Measurements from ENCODE around the gene CPEB1.

The CPEB1 gene

DNA sequence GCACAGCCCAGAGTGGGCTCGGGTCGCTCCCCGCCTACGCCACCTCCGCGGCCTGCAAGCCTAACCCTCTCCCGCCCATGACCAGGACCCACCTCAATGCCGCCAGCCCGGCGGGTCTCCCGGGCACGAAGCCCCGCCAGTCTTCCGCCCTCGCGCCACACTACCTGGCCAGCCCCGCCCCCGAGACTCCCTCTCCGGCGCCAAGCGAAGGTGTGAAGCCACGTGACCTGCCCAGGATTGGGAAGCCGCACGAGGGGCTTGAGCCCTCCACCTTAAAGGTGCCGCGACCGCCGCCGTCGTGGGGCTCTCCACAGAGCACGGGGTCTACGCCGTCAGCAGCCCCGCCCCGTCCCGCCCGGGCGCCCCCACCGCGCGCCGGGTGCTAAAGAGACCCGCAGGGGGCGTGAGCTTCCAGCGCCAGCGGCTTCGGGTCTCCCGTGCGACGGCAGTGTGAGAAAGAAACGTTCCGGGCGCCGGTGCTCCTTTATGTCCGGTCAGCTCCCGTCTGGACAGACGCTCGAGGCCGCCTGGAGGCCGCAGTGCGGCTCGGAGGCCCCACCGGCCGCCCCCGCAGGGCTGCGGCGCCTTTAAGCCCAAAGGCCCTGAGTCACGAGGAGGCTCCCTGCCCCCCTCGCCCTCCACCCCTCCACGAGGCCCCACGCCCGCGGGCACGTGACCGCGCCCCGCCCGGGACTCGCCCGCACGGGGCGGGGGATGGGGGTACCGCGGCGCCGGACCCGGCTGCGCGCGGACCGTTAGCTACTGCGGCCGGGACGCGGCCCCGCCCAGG, at the start of gene CPEB1:
CPEB1 (minus strand) TSS at position 319 of the 790 bp plus-strand sequence. CDS start 18,904 bp downstream, outside the sequence.
- DNase-seq = peak; percentile 46 to 70 (median 53)

DNA sequence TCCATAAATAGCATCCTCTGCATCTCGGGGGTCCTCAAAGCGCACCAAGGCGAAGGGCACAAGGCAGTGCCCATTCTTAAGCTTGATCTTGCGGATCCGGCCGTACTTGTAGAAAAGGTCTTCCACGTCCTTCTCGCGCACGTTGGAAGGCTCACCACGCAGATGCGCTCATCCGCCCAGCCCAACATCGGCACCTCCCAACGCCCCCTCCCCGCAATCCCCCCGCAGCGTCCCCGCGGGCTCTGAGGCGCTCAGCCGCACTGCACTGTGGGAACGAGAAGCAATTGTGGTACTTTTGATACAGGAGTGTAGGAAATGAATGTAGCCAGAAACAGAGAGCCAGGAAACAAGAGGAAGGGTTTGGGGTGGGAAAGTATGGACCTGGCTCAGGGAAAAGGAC, 45.0 kb upstream of the CPEB1 start:
- DNase-seq = no peak

DNA sequence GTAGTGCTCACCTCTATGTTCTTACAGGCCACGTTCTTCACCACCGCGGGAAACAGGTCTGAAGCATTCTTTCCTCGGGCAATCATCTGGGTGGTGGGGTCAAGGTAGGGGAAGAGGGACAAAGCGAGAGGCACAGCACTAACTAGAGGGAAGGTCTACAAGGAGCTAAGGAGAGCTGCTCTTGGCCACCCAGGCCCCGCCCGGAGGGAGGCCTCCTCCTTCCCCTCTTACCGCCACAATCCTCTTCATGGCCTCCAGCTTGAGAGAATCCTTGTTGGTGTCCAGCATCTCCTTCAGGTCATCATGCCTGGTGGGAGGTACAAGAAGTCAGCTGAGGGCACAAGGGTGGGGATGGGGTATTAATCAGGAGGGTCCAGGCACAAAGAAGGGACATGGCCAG, 42.0 kb upstream of the CPEB1 start:
- no peak for DNase-seq

DNA sequence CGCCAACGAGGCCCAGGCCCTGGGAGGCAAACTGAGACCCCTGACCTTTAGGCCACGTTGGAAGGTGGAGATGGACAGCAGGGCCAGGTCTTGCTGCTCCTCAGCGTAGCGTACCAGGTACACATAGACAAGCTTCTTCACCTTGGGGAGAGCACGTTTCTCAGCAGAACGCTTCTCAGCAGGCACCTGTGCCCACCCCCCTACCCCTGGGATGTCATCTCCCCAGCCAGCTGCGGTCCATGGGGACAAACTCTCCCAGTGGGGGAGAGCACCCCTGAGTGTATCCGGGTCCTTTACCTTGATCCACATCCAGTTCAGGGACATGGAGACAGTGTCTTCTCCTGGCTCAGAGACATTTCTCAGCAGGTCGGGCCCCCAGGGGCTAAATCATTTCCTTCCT, 41.5 kb upstream of the CPEB1 start:
- no peak for DNase-seq

DNA sequence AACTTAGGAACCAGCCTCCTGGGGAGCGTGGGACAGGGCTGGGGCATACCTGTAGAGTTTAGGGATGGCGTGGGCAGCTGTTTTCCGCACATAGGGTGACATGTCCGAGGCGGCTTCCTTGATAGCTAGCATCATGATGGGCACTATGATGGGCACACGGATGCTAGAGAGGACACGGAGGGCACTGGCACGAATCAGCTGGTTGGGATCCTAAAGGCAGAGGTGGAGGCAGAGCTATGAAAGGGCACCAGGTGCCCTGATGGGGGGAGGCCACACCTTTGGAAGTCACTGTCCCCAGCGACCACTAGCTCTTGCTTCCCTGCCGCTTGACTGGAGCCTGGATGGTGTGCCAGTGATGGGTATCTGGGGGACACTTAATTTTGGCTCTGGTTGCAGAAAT, 34.2 kb upstream of the CPEB1 start:
- no peak for DNase-seq

DNA sequence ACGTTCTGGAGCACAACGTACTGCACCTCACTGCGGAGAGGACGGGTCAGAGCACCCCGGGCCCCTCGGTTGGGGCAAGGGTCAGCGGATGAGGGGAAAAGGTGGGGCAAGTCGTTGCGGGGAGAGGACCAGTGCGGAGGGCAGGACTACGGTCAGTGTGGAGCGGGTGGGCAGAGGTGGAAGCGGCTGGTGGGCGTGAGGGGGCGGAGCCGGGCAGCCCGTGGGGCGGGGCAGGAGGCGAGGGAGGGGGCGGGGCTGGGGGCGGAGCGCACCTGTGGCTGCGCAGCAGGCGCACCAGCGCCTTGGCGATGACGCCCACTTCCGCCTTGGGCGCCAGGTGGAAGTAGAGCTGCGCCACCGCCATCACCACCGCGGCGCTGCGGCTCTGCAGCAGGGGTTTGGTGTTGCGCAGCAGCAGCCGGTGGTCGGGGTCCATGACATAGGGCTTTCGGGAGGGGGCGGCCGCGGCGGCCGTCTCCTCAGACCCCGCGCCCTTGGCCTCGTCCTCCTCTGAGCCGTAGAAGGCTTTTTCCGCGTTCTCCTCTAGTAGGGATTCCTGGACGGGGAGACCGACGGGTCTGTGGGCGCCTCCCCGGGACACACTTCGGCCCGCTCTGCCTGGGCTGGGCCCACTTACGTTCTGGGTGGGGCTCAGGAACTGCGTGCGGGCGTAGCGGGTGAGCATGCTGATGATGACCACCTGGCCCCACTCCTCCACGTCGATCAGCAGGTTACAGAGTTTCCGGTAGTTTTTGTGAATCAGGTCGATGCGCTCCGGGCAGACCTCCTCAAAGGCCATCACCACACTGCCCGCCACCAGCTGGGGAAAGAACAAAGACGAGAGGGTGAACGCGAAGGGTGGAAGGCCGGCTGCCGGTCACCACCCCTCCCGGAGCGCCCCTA, 33.3 kb upstream of the CPEB1 start:
- DNase-seq = peak in 1 of 3 donors; percentile 1

DNA sequence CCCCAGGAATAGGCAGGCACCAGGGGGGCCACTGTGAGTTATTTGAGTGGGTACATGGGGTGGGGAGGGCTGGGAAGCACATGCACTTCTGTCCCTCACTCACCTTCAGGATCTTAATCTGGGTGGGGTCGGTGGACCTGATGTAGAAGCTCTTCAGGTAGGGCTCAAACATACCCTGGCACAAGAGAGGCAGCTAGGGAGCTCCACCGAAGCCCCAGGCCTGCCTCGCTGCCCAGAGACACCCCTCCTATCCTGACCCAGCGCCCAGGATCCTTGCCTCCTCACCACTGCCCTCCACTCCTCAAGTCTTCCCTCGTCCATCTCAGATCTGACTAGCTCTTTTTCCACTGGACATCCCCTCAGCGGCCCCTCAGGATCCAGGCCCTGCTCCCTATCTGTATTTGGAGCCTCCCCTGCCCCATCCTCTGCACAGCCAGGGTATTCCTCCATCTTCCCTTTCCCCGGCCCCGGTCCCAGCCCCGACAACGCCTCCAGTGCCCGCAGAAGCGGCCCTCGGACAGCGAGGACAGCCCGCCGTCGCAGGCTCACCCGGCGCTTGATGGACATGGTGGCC, 32.5 kb upstream of the CPEB1 start:
- no peak for DNase-seq

DNA sequence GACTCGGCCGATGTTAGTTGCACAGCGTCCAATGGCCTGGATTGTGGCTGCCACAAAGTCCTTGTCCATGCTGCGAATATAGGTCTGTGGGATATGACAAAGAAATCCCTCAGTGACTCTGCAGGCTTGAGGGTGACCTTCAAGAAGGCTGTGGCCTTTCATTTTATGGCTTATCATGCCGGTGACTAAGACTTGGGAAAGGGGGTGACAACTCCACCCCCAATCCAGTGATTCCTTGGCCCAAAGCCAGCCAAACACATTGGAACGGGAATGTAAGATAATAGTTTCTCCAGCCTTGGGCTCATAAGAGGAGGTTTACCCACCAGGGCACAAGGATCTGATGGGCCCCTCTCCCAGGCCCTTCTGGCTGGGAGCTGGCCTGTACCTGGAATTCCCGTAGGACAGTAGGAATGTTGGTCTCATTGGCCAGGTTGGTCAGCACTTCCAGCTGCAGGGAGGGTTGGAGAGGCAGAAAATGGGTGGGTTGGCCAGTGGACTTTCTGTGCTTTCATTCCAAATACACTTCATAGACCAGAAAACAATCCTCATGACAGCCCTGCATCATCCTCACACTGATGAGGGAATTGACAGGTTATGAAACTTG, 30.7 kb upstream of the CPEB1 start:
- no peak for DNase-seq

DNA sequence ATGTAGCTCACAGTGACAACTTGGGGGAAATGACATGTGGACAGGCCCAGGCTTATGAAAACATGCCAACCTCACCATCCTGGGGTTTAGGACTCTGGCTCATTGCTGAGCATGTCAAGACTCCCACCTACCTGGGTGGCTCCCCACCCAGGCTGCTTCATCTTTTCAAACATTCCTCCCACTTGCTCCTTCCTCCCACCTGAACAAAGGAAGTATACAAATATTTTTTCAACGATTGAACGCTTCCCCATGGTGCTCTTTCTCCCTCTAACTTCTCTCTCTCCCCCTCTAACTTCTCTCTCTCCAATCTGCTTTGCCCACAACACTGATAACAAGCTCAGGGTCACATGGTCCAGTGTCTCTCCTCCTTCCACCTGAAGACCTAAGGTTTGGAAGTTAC, 27.7 kb upstream of the CPEB1 start:
- DNase-seq = no peak

DNA sequence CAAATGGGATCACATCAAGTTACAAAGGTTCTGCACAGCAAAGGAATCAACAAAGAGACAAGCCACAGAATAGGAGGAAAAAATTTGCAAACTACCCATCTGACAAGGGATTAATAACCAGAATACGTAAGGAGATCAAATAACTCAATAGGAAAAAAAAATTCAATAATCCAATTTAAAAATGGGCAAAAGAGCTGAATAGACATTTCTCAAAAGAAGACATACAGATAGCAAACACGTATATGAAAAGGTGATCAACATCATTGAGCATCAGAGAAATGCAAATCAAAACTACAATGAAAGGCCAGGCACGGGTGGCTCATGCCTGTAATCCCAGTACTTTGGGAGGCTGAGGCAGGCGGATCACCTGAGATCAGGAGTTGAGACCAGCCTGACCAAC, 23.5 kb upstream of the CPEB1 start:
- no peak for DNase-seq

DNA sequence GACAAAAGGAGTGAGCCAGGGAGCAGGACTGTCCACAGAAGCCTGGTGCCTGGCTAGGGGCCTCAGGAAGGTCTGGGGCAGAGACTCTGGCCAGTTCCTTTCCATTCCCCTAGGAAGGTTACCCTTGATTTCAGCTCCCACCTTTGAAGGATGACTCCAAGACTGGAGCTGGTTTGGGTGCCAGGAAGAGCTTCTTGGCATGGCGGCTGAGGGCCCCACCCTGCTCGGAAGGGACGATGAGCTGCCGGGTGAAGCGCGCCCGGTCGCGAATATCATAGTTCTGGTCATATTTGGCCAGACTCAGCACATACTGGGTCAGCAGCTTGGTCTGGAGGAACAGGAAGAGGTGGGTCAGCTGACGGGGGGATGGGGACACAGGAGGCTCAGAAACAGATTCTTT, 19.4 kb upstream of the CPEB1 start:
- DNase-seq = no peak

DNA sequence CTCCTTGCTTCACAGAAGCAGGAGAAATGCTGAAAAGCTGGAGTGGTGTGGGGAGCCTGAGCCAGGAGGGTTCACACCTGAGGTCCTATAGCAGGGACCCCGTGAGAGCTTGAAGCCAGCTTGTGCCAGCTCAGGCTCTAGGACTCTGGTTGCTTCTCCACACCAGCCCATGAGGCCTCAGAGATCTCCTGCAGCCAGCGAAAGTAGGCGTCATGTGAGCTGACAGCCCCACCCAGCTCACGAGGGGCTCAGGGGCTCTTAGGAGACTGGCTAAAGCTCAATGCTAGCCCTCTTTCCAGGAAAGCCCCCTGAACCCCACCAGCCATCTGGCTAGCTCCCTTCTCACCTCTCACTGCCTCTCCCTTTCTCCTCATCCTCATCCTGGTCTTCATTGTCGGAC, 16.9 kb upstream of the CPEB1 start:
- DNase-seq = no peak

DNA sequence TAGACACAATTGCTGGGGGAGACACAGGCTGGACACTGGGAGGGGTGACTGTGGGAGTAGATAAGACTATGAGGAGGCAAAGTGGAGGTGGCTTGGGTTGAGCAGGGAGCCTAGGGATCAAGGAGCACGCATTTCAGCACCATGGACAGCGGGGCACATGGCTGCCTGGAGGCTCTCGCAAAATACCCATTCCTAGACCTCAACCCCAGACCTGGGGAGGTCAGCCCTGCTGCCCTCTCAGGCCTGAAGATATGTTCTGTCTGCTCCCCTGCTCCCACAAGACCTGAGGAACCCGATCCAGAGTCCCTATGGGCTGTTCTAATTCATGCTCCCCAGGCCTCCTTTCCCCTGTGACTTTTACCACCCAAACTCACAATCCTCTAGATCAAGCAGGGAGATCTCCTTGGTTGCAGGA, 16.0 kb upstream of the CPEB1 start:
- DNase-seq = peak; percentile 43 to 71 (median 54)

DNA sequence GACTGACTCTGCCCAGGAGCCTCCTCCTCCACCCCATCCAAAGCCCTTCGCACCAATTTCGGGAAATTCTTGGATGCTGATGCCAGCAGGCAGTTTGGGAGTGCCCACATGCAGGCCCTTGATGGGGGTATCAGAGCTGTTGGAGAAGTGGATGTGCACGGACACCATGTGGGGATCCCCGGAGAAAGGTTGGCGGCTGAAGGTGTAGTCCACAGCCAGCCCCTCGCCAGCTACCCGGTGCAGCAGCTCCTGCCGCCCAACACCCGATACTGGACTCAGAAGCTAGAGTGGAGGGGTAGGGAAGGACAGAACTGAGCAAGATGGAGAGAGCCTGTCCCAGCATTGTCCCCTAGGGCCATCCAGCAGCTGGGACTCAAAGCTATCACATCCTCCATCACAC, 15.5 kb upstream of the CPEB1 start:
- no peak for DNase-seq

DNA sequence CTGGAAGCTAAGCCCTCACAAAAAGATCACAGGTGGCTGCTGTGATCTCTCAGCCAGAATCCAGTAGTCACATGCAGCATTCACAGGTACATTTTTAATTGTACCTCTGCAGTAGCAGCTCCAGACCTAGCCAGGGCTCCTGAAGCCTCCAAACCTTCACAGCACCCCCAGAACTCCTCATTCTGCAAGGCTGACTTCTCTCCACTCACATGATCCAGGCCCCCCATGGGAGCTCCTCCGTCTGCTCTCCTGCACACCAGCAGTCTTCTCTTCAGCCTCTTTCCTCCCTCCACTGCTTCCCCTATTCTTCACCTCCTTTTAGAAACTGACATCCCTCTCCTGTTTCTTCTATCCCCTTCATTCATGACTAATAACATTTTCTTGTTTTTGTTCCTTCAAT, 13.2 kb upstream of the CPEB1 start:
- no peak for DNase-seq

DNA sequence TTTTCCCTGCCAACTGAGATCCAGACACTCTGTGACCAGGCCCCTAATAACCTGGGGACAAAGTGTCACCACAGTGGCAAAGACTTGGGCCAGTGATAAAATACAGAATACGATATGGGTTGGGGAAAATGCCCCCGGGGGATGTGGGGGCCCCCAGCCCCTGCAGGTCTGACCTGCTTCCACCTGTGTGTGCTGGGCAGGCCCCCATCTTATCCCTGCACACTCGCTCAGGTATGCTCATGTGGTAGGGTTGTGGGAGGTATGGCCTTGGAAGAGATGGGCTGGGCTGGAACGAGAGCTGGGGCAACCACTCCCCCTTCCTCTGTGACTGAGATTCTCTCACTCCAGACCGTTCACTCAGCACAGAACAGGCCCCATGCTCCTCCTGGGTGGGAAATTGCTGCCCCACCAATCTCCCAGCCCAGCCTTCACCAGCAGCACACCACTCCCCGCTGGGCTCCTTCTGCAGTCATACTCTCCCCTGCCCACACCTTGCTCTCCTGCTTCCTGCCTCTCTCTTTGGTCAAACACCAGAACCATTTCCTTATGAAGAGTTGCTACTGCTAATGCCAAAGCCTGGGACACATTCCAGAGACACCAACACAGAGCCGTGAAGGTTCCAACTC, 9.6 kb upstream of the CPEB1 start:
- DNase-seq = no peak

DNA sequence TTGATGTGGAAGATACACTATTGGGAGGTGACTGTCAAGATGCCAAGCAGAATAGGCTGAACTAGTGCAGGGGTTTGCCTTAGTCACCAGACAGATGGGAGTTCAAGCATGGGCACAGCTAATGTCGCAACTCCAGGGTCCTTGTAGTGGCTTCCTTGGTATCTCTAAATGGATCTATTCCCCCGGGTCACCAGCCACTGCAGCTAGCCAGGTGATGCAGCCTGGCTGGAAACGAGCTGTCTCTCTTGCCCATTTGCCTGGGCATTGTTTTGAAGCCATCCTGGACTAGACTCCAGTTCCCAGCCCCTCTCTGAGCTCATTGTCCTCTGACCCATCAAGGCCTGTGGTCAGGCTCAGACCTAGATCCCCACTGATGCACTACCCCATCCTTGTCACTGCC, 8.4 kb upstream of the CPEB1 start:
- DNase-seq = no peak

DNA sequence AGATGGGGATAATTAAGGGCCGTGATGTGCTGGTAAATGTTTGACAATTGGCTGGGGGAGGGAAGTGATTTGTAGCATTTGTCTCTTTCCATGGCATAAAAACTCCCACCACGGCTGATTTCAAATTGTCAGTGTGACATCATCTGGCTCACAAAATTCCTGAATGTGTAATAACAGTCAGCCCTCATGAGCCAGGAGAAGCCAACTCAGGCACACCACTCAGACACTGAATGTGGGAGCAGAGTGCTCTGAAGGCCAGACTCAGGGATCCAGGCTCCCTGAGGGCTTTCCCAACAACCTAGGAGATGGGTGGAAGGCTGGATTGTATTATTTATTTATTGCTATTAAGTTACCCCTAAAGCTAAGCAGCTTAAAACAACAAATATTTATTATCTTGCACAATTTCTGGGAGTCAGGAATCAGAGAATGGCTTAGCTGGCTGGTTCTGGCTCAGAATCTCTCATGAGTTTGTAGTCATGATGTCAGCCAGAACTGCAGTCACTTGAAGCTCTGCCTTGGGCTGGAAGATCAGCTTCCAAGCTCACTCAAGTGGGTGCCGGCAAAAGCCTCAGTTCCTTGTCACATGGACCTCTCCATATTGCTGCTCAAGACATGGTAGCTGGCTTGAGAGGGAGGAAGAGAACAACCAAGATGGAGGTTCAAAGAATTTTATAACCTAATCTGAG, 6.5 kb upstream of the CPEB1 start:
- DNase-seq = peak; percentile 22 to 50 (median 35)

DNA sequence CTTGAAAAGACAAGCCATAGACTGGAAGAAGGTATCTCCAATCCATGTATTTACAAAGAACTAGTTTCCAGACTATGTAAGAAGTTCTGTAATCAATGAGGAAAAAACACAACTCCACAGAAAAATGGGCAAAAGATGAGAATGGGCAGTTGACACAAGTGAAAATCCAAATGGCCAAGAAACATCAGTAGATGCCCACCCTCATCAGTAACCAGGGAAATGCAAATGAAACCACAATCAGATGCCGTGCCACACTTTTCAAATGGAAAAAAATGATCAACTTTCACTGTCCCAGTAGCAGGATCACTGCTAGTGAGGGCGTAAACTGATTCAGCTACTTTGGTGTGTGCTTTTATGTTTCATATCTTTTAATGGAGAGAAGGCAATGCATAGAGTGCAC, 4.5 kb upstream of the CPEB1 start:
- DNase-seq = no peak

DNA sequence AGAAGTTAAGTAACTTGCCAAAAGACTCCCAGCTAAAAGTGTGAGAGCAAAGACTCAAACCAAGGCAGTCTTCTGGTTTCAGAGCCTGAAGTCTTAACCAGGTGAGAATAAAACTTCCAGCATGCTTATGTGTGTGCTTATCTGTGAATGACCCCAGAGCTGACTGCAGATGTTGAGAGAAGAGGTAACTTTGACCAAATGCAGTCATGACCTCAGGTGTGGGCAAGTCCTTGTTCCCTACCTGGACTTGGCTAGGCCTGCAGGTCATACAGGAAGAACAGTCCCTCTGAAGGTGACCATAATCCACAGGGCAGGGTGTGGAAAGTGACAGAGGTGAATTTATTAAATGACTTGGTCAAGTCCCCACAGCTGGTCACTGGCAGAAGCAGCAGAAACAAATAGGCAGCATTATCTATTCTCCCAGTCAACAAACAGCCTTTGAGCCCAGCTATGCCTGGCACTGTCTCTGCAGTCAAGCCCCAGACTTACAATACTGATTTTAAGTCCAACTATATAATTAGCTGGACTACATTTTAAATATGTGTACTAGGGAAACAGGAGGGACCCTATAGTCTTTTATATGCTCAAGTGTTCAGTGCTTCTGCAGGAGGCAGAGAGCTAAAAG, 3.0 kb upstream of the CPEB1 start:
- DNase-seq = no peak

DNA sequence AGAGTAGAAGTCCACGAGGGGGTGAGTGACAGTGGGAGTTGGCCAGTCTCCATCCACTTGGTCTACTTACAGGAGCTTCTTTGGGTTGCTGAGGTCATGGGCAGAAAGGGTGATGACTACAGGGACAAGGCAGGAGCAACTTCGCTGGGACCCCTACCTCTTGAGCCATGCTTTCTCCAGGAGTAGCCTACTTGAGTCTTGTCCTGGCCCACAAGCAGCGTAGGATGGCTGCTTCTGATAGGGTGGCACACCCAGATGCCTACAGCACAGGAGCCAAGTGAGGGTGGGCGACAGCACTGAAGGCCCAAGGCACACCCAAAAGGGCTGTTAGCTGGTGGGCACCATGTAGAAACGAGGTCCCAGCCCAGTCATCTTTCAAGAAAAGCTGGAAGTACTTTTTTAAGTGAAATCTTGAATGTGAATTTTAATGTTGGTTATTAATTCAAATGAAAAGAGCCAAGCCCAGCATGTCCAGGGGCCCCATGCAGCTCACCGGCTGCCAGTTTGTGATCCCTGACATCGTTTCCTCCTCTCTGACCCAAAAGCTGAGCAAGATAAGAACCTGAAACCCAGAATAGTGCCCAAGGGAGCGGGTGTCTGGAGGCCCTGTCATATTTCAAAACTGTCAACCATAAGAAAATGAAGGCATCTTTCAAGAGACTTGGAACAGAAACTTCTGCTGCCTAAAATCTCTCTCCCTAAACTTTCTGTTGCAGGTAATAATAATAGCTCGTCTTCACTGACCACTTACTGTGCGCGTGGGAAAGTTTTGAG, 2.2 kb upstream of the CPEB1 start:
- no peak for DNase-seq

All from suppressor macrophage treated with lipopolysaccharide for 1 hour (primary cell).